ENCODE results near the gene SRCIN1.

DNA sequence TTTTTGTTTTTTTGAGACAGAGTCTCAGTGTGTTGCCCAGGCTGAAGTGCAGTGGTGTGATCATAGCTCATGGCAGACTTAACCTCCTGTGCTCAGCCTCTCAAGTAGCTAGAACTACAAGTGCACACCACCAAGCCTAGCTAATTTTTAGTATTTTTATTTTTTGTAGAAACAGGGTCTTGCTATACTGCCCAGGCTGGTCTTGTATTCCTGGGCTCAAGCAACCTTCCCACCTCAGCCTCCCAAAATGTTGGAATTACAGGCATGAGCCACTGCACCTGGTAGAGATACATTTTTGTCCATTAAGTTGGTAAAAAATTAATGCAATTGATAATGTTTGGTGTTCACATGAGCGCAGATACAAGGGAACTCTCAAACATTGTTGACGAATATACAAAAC is 22.2 kb upstream of the SRCIN1 start:
- TF ChIP-seq, protein P1, sequence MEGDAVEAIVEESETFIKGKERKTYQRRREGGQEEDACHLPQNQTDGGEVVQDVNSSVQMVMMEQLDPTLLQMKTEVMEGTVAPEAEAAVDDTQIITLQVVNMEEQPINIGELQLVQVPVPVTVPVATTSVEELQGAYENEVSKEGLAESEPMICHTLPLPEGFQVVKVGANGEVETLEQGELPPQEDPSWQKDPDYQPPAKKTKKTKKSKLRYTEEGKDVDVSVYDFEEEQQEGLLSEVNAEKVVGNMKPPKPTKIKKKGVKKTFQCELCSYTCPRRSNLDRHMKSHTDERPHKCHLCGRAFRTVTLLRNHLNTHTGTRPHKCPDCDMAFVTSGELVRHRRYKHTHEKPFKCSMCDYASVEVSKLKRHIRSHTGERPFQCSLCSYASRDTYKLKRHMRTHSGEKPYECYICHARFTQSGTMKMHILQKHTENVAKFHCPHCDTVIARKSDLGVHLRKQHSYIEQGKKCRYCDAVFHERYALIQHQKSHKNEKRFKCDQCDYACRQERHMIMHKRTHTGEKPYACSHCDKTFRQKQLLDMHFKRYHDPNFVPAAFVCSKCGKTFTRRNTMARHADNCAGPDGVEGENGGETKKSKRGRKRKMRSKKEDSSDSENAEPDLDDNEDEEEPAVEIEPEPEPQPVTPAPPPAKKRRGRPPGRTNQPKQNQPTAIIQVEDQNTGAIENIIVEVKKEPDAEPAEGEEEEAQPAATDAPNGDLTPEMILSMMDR (IDR thresholded peaks at IDR 0.05): no peak
- TF ChIP-seq POLR2A (IDR thresholded peaks at IDR 0.05): no peak

Measured in thyroid gland (tissue), 4 donors.